ENCODE data around the gene CHGA.

Gene CHGA

GRCh38 chr14:92930737-92931602 lies 8.0 kb downstream of the CHGA start:
- no peak for DNase-seq (ENCODE audit: low read depth)

GRCh38 chr14:92931681-92932447 lies 8.9 kb downstream of the CHGA start:
- DNase-seq (ENCODE audit: low read depth), result no peak

- no peak for DNase-seq (ENCODE audit: low read depth)
Observed at GRCh38 chr14:92932448-92933395, 9.8 kb downstream of the CHGA start.

GRCh38 chr14:92933481-92933880 lies 10.5 kb downstream of the CHGA start:
- no peak for DNase-seq (ENCODE audit: low read depth)

GRCh38 chr14:92934196-92935085 lies 11.5 kb downstream of the CHGA start:
- DNase-seq (ENCODE audit: low read depth), result no peak

GRCh38 chr14:92935446-92935845 lies 12.5 kb downstream of the CHGA start:
- DNase-seq (ENCODE audit: low read depth), result no peak

GRCh38 chr14:92936085-92936484 lies 13.1 kb downstream of the CHGA start:
- no peak for DNase-seq (ENCODE audit: low read depth)

GRCh38 chr14:92937051-92937937 lies 14.3 kb downstream of the CHGA start:
- DNase-seq (ENCODE audit: low read depth), result no peak

GRCh38 chr14:92938235-92938875 lies 15.4 kb downstream of the CHGA start:
- no peak for DNase-seq (ENCODE audit: low read depth)

GRCh38 chr14:92938890-92939671 lies 16.1 kb downstream of the CHGA start:
- no peak for DNase-seq (ENCODE audit: low read depth)

GRCh38 chr14:92939699-92940098 lies 16.7 kb downstream of the CHGA start:
- no peak for DNase-seq (ENCODE audit: low read depth)

- DNase-seq (ENCODE audit: low read depth), result no peak
Observed at GRCh38 chr14:92940543-92940942, 17.6 kb downstream of the CHGA start.

- DNase-seq (ENCODE audit: low read depth), result no peak
Observed at GRCh38 chr14:92941531-92941930, 18.6 kb downstream of the CHGA start.

GRCh38 chr14:92942136-92942535 lies 19.2 kb downstream of the CHGA start:
- no peak for DNase-seq (ENCODE audit: low read depth)

- no peak for DNase-seq (ENCODE audit: low read depth)
Observed at GRCh38 chr14:92942576-92942975, 19.6 kb downstream of the CHGA start.

GRCh38 chr14:92942976-92943710 lies 20.2 kb downstream of the CHGA start:
- DNase-seq (ENCODE audit: low read depth), result no peak

GRCh38 chr14:92943855-92944570 lies 21.1 kb downstream of the CHGA start:
- DNase-seq (ENCODE audit: low read depth), result no peak
